K562 (cell line): ENCODE results near the gene GPHN. TPM values are rescaled to one million over a fixed set of nuclear protein-coding genes. Genes with fewer than 3 reads are reported as not detected.

Experiments
- ATAC-seq: fragments of 200-7000 bp; cut with Tn5 transposase; 3 replicates; pipeline ENCODE4 v1.9.1; 2020; ENCODE audit warnings: moderate library complexity
- BruUV-seq: library from RNA; stranded (reverse); fragments of 400-500 nt; replicated peaks from 2 replicates; lab custom pipeline; 2021; lab: Mats Ljungman, UMichigan
- CTCF ChIA-PET: fragments of 300-600 bp; formaldehyde crosslinking; extraction: SDS; loops from one replicate; lab custom pipeline; 2021; ENCODE audit warnings: low intra/inter-chr PET ratio; lab: Yijun Ruan, JAX
- POLR2A ChIA-PET: fragments of 300-600, 350-650 bp; sonication (Branson Sonifier 250); formaldehyde crosslinking; extraction: SDS; loops from one replicate; lab custom pipeline; 2021; ENCODE audit warnings: antibody characterized with exemption, inconsistent platforms; lab: Yijun Ruan, JAX
- DNase-seq, 4 experiments: peaks; one replicate each; pipeline versions ENCODE4 v3.0.0 to v3.0.0-alpha.2; 2011 to 2018; ENCODE audit warnings: low spot score in 3 of 4, mixed read lengths in 3 of 4; ENCODE audit errors: extremely low read depth in 1 of 4
- FAIRE-seq: peaks from 2 replicates; lab custom pipeline; 2011; peaks lifted over from hg19 to GRCh38; lab: Jason Lieb, UNC
- H2AFZ ChIP-seq: 2 replicates; pipeline ENCODE4 v1.6.0; 2011; ENCODE audit warnings: low read depth, low read length, control low read depth, inconsistent platforms
- H3K27ac ChIP-seq: fragments of 200-600 bp; 3 replicates; pipeline ENCODE4 v1.8.0; 2011; ENCODE audit warnings: low read depth, mild to moderate bottlenecking, control low read depth, inconsistent platforms, low read length, moderate library complexity, mixed read lengths; ENCODE audit errors: extremely low read depth
- H3K27me3 ChIP-seq, 2 experiments: fragments of 300-600 bp in 1 of 2; 2 replicates in 1 of 2; 3 replicates in 1 of 2; pipeline versions ENCODE4 v1.6.0 to v1.8.0; 2011; ENCODE audit warnings: inconsistent platforms in 2 of 2, low read length in 2 of 2, mild to moderate bottlenecking in 1 of 2, mixed read lengths in 1 of 2, moderate library complexity in 1 of 2; ENCODE audit not compliant: control insufficient read depth in 2 of 2, insufficient read depth in 2 of 2
- H3K36me3 ChIP-seq: fragments of 300-600 bp; 3 replicates; pipeline ENCODE4 v1.8.0; 2011; ENCODE audit warnings: mild to moderate bottlenecking, low read length, inconsistent platforms; ENCODE audit not compliant: control insufficient read depth, insufficient read depth
- H3K4me1 ChIP-seq, 2 experiments: fragments of 200-600 bp in 1 of 2; replicated peaks in 1 of 2; 2 replicates in 1 of 2; 3 replicates in 1 of 2; pipeline versions ENCODE4 v1.5.1 to v1.8.0; 2011; ENCODE audit warnings: inconsistent platforms in 2 of 2, low read length in 2 of 2, mild to moderate bottlenecking in 1 of 2, mixed read lengths in 1 of 2, moderate library complexity in 1 of 2; ENCODE audit not compliant: control insufficient read depth in 2 of 2, insufficient read depth in 2 of 2
- H3K4me2 ChIP-seq: 2 replicates; pipeline ENCODE4 v1.6.1; 2011; ENCODE audit warnings: low read length, control low read depth, inconsistent platforms, mixed read lengths; ENCODE audit not compliant: insufficient read depth
- H3K4me3 ChIP-seq: fragments of 200-600 bp; sonication (generic), shearing (Covaris generic); 2 replicates; pipeline ENCODE4 v1.5.1; 2016; ENCODE audit warnings: control low read depth, inconsistent platforms
- H3K79me2 ChIP-seq: fragments of 200-600 bp; 3 replicates; pipeline ENCODE4 v1.8.0; 2011; ENCODE audit warnings: low read length, inconsistent platforms; ENCODE audit not compliant: control insufficient read depth, insufficient read depth
- H3K9ac ChIP-seq, 2 experiments: 2 replicates each; pipeline versions ENCODE4 v1.6.0 to v1.6.1; 2011; ENCODE audit warnings: low read depth in 2 of 2, low read length in 2 of 2, control low read depth in 1 of 2, inconsistent platforms in 1 of 2, mild to moderate bottlenecking in 1 of 2, mixed read lengths in 1 of 2; ENCODE audit not compliant: insufficient read depth in 1 of 2
- H3K9me1 ChIP-seq: one replicate; pipeline ENCODE4 v1.6.0; 2011; ENCODE audit warnings: inconsistent platforms, mild to moderate bottlenecking, low read length, moderate library complexity; ENCODE audit not compliant: control insufficient read depth, insufficient read depth
- H3K9me3 ChIP-seq: replicated peaks from 2 replicates; pipeline ENCODE4 v1.5.1; 2011; ENCODE audit warnings: low read depth, low read length, inconsistent platforms; ENCODE audit not compliant: control insufficient read depth, insufficient read depth
- H4K20me1 ChIP-seq: replicated peaks from 2 replicates; pipeline ENCODE4 v1.6.1; 2011; ENCODE audit warnings: low read length, inconsistent platforms, mixed read lengths; ENCODE audit not compliant: control insufficient read depth, insufficient read depth
- ESRRA ChIP-seq: fragments of 450-650 bp; IDR thresholded peaks from 2 replicates; pipeline ENCODE4 v1.6.1; 2014; ENCODE audit warnings: low read depth, mild to moderate bottlenecking, moderate library complexity, borderline replicate concordance
- ETS1 ChIP-seq: conservative IDR thresholded peaks from 2 replicates; pipeline ENCODE4 v1.6.1; 2011; ENCODE audit warnings: low read depth, mild to moderate bottlenecking, low read length; ENCODE audit not compliant: control insufficient read depth
- HES1 ChIP-seq: fragments of 450-650 bp; IDR thresholded peaks from 2 replicates; pipeline ENCODE4 v1.6.1; 2016; ENCODE audit warnings: low read depth, mild to moderate bottlenecking, moderate library complexity
- KDM4B ChIP-seq, 2 experiments: fragments of 450-650 bp in 1 of 2; sonication (generic) in 1 of 2; IDR thresholded peaks; 2 replicates each; pipeline ENCODE4 v1.6.1; 2016 to 2017; ENCODE audit warnings: borderline replicate concordance in 2 of 2, antibody characterized with exemption in 1 of 2, low read depth in 1 of 2, mild to moderate bottlenecking in 1 of 2
- L3MBTL2 ChIP-seq: fragments of 450-650 bp; IDR thresholded peaks from 2 replicates; pipeline ENCODE4 v1.6.1; 2016; ENCODE audit warnings: mild to moderate bottlenecking, moderate library complexity
- NUFIP1 ChIP-seq: fragments of 450-650 bp; IDR thresholded peaks from 2 replicates; pipeline ENCODE4 v1.6.1; 2018; ENCODE audit not compliant: partially characterized antibody
- RB1 ChIP-seq: fragments of 450-650 bp; IDR thresholded peaks from 2 replicates; pipeline ENCODE4 v1.6.1; 2017; ENCODE audit warnings: low read depth, mild to moderate bottlenecking
- SP2 ChIP-seq: IDR thresholded peaks from 2 replicates; pipeline ENCODE4 v1.6.1; 2011; ENCODE audit warnings: mild to moderate bottlenecking, low read depth, low read length, moderate library complexity; ENCODE audit not compliant: poor library complexity, severe bottlenecking; ENCODE audit errors: extremely low read depth
- SRSF3 ChIP-seq: fragments of 200-400 bp; formaldehyde crosslinking; IDR thresholded peaks from 2 replicates; pipeline ENCODE4 v1.6.1; 2016; ENCODE audit warnings: mild to moderate bottlenecking, low read length, moderate library complexity; ENCODE audit not compliant: insufficient read depth
- TCF15 ChIP-seq: fragments of 250-450 bp; sonication (Bioruptor Pico); IDR thresholded peaks from 2 replicates; pipeline ENCODE4 v1.8.0; 2022; ENCODE audit warnings: moderate library complexity, mild to moderate bottlenecking, inconsistent platforms
- TFAM ChIP-seq: fragments of 250-450 bp; sonication (Bioruptor Pico); conservative IDR thresholded peaks from 2 replicates; pipeline ENCODE4 v1.5.0; 2021; ENCODE audit warnings: mild to moderate bottlenecking, moderate library complexity
- TFAP4 ChIP-seq: sonication (generic); formaldehyde crosslinking; IDR thresholded peaks from 2 replicates; pipeline ENCODE4 v1.8.0; 2022; ENCODE audit warnings: missing genetic modification reagents, mild to moderate bottlenecking, moderate library complexity, borderline replicate concordance
- TSHZ1 ChIP-seq: fragments of 250-450 bp; sonication (Bioruptor Pico); IDR thresholded peaks from 2 replicates; pipeline ENCODE4 v1.4.0; 2020; ENCODE audit warnings: mild to moderate bottlenecking, moderate library complexity
- ZNF140 ChIP-seq: fragments of 250-450 bp; sonication (Bioruptor Pico); IDR thresholded peaks from 2 replicates; pipeline ENCODE4 v1.8.0; 2021; ENCODE audit warnings: moderate library complexity, mild to moderate bottlenecking, inconsistent platforms
- WGBS: fragments of 100-300 bp; shearing (Covaris generic); methylation state at CpG from one replicate; pipeline ENCODE4 v1.1.6; 2016; ENCODE audit warnings: low coverage, mixed read lengths; ENCODE audit not compliant: insufficient coverage; ENCODE audit errors: missing lambda C conversion rate; 5-methylcytosine and 5-hydroxymethylcytosine counted together
- in situ Hi-C: fragments of 300-500 bp; cut with MboI; formaldehyde crosslinking; loops from 4 replicates; pipeline ENCODE4 v1.15.0; 2018; ENCODE audit warnings: inconsistent platforms, mixed read lengths
- intact Hi-C: fragments of 100-400 bp; cut with micrococcal nuclease; formaldehyde crosslinking; loops from 2 replicates; pipeline ENCODE4 v1.14.2; 2022
- polyA plus RNA-seq, 8 experiments: library from polyadenylated mRNA; depleted of rRNA in 4 of 8; stranded (reverse) in 5 of 8; unstranded in 3 of 8; fragments of >200 nt; fragmentation: Nextera tagmentation in 2 of 8; fragmentation: Illumina TruSeq in 1 of 8; extraction: Ambion mirVana in 2 of 8; extraction: Trizol in 1 of 8; gene quantifications; 2 replicates each; pipeline versions ENCODE4 v1.2.1 to v1.2.3, GENCODE V29; 2011 to 2014; ENCODE audit warnings: inconsistent platforms in 1 of 8, missing spikeins in 1 of 8
- total RNA-seq, 7 experiments: library from RNA; depleted of rRNA in 6 of 7; stranded (reverse); fragments of >200 nt in 6 of 7; fragmentation: Illumina TruSeq in 2 of 7; extraction: Trizol in 2 of 7; gene quantifications; 2 replicates each; pipeline versions ENCODE4 v1.2.1 to v1.2.3, GENCODE V29; 2011 to 2021; ENCODE audit warnings: low replicate concordance in 1 of 7

GPHN gene
- total and polyA plus RNA-seq, 9 of the 15 experiments (the other 6 are each of a cell fraction or from before 2014, with no cell fraction given), result 5.9 to 16.0 (median 11.4) TPM

GRCh38 chr14:66918527-66918926 lies 410.6 kb downstream of the GPHN start:
- WGBS, result 72% methylated on average over 5 of the region's 5 CpGs
- no peak for ATAC-seq
- POLR2A ChIA-PET, result interaction anchor here (0.7 kb wide), 1 partner anchor 381 kb away, joined by 3 read pairs; no protein-coding TSS in a partner anchor
- Histone ChIP-seq H2AFZ (no peak overlapping the region), H3K4me3 (no peak overlapping the region), H3K9ac (no peak overlapping the region), H4K20me1 (no peaks in the 10 kb centered on the region), H3K27ac (no peak overlapping the region), H3K4me2 (no peak overlapping the region), H3K27me3 (no peaks in the 10 kb centered on the region), H3K79me2 (no peaks in the 10 kb centered on the region), H3K36me3 (no peaks in the 10 kb centered on the region), H3K9me1 (no peaks in the 10 kb centered on the region), H3K4me1 (no peaks in the 10 kb centered on the region), H3K9me3 (no peaks in the 10 kb centered on the region)
- BruUV-seq, result no TSS peak
- intact Hi-C loops, result no loop called here
- no peak for FAIRE-seq
- CTCF ChIA-PET, result no interaction called here
- no peak for DNase-seq
- in situ Hi-C loops, result no loop called here
- TF ChIP-seq KDM4B (IDR thresholded peaks at IDR 0.05; ENCODE audit: borderline replicate concordance in 2 of 2, low read depth in 1 of 2) (no peak), SP2 (no peak), ESRRA (no peak), TCF15 (CRISPR knock-in tag) (no peak), L3MBTL2 (no peak), ZNF140 (CRISPR knock-in tag) (no peak), RB1 (no peak), TFAM (CRISPR knock-in tag) (no peak), ETS1 (no peak), NUFIP1 (no peak), HES1 (no peak), SRSF3 (no peak), TSHZ1 (CRISPR knock-in tag) (no peak), TFAP4 (CRISPR knock-in tag) (no peak)
